SK-N-SH (cell line): ENCODE measurements around the gene ASAH2. TPM values are rescaled to one million over a fixed set of nuclear protein-coding genes. Genes with fewer than 3 reads are reported as not detected.

Experiments
- CTCF ChIA-PET: fragments of 300-600, 350-600 bp; formaldehyde crosslinking; extraction: SDS; loops from one replicate; lab custom pipeline; 2021; lab: Yijun Ruan, JAX
- POLR2A ChIA-PET: fragments of 350-600 bp; sonication (Branson Sonifier 250); formaldehyde crosslinking; extraction: SDS; loops from one replicate; lab custom pipeline; 2020; ENCODE audit warnings: antibody characterized with exemption, inconsistent platforms; lab: Yijun Ruan, JAX
- DNase-seq: peaks from one replicate; pipeline ENCODE4 v3.0.0; 2012
- H2AFZ ChIP-seq: fragments of 200-600 bp; sonication (generic); 2 replicates; pipeline ENCODE4 v1.8.1; 2016; ENCODE audit warnings: antibody characterized with exemption, mild to moderate bottlenecking, low read depth
- H3F3A ChIP-seq: fragments of 200-600 bp; sonication (generic); replicated peaks from 2 replicates; pipeline ENCODE3; 2016; ENCODE audit warnings: antibody characterized with exemption, mild to moderate bottlenecking; ENCODE audit not compliant: insufficient read depth
- H3K27ac ChIP-seq, 2 experiments: fragments of 200-500 bp in 1 of 2; fragments of 200-600 bp in 1 of 2; sonication (Bioruptor generic) in 1 of 2; sonication (generic), shearing (Covaris generic) in 1 of 2; 2 replicates each; pipeline versions ENCODE4 v1.5.1 to v1.6.1; 2014 to 2016; ENCODE audit warnings: low read depth in 2 of 2, inconsistent platforms in 1 of 2, low read length in 1 of 2, mild to moderate bottlenecking in 1 of 2, mixed read lengths in 1 of 2
- H3K27me3 ChIP-seq: fragments of 200-600 bp; sonication (generic), shearing (Covaris generic); 2 replicates; pipeline ENCODE4 v1.6.1; 2016; ENCODE audit warnings: mixed run types; ENCODE audit not compliant: insufficient read depth
- H3K36me3 ChIP-seq, 2 experiments: fragments of 200-500 bp in 1 of 2; fragments of 200-600 bp in 1 of 2; sonication (Bioruptor generic) in 1 of 2; sonication (generic) in 1 of 2; replicated peaks in 1 of 2; 2 replicates each; pipeline versions ENCODE3 to v1.5.1; 2014 to 2016; ENCODE audit warnings: low read length in 1 of 2, mild to moderate bottlenecking in 1 of 2; ENCODE audit not compliant: insufficient read depth in 2 of 2, control insufficient read depth in 1 of 2
- H3K4me1 ChIP-seq, 2 experiments: fragments of 200-500 bp in 1 of 2; fragments of 200-600 bp in 1 of 2; sonication (Bioruptor generic) in 1 of 2; sonication (generic), shearing (Covaris generic) in 1 of 2; 2 replicates each; pipeline versions ENCODE4 v1.5.1 to v1.6.1; 2014 to 2016; ENCODE audit warnings: low read depth in 1 of 2, low read length in 1 of 2, mixed run types in 1 of 2; ENCODE audit not compliant: insufficient read depth in 2 of 2, control insufficient read depth in 1 of 2
- H3K4me2 ChIP-seq: fragments of 200-600 bp; sonication (generic), shearing (Covaris generic); 2 replicates; pipeline ENCODE4 v1.6.1; 2017; ENCODE audit warnings: mixed run types
- H3K4me3 ChIP-seq, 2 experiments: fragments of 200-500 bp in 1 of 2; fragments of 200-600 bp in 1 of 2; sonication (Bioruptor generic) in 1 of 2; sonication (generic), shearing (Covaris generic) in 1 of 2; 2 replicates each; pipeline versions ENCODE4 v1.5.1 to v1.8.1; 2014 to 2016; ENCODE audit warnings: low read depth in 2 of 2, inconsistent platforms in 1 of 2, low read length in 1 of 2, mild to moderate bottlenecking in 1 of 2, mixed read lengths in 1 of 2, moderate library complexity in 1 of 2
- H3K79me2 ChIP-seq: fragments of 200-600 bp; sonication (generic); 2 replicates; pipeline ENCODE4 v1.8.1; 2017; ENCODE audit warnings: mild to moderate bottlenecking; ENCODE audit not compliant: insufficient read depth
- H3K9ac ChIP-seq: fragments of 200-600 bp; sonication (generic); 2 replicates; pipeline ENCODE4 v1.6.1; 2017; ENCODE audit warnings: mixed run types
- H3K9me2 ChIP-seq: fragments of 200-600 bp; sonication (generic); 2 replicates; pipeline ENCODE4 v1.6.1; 2017; ENCODE audit warnings: mixed run types
- H3K9me3 ChIP-seq: fragments of 200-600 bp; sonication (generic); 2 replicates; pipeline ENCODE4 v1.6.1; 2017; ENCODE audit warnings: mixed run types, mild to moderate bottlenecking, moderate library complexity
- H4K20me1 ChIP-seq: fragments of 200-600 bp; sonication (generic); 2 replicates; pipeline ENCODE4 v1.6.1; 2017; ENCODE audit warnings: mild to moderate bottlenecking, mixed run types; ENCODE audit not compliant: insufficient read depth
- CHD2 ChIP-seq: fragments of 150-350 bp; IDR thresholded peaks from 2 replicates; pipeline ENCODE4 v1.6.1; 2018; ENCODE audit warnings: low read length; ENCODE audit not compliant: partially characterized antibody
- ELF1 ChIP-seq: IDR thresholded peaks from 2 replicates; pipeline ENCODE4 v1.4.0; 2012
- EP300 ChIP-seq, 2 experiments: IDR thresholded peaks; 2 replicates each; pipeline versions ENCODE4 v1.4.0 to v1.6.1; 2012; ENCODE audit warnings: borderline replicate concordance in 1 of 2, low read depth in 1 of 2, low read length in 1 of 2
- FOSL2 ChIP-seq: IDR thresholded peaks from 2 replicates; pipeline ENCODE4 v1.4.0; 2012; ENCODE audit warnings: low read depth, mild to moderate bottlenecking, moderate library complexity, borderline replicate concordance
- MXI1 ChIP-seq: IDR thresholded peaks from 2 replicates; pipeline ENCODE4 v1.6.1; 2012; ENCODE audit warnings: mild to moderate bottlenecking, low read depth, low read length, improper control_type of control experiment
- POLR2AphosphoS5 ChIP-seq: IDR thresholded peaks from 2 replicates; pipeline ENCODE4 v1.6.1; 2012; ENCODE audit warnings: low read depth, low read length
- RAD21 ChIP-seq: IDR thresholded peaks from 2 replicates; pipeline ENCODE4 v1.6.1; 2012; ENCODE audit warnings: mild to moderate bottlenecking, low read length
- RCOR1 ChIP-seq: fragments of 150-350 bp; IDR thresholded peaks from 2 replicates; pipeline ENCODE4 v1.6.1; 2017; ENCODE audit warnings: antibody characterized with exemption, low read length
- RFX5 ChIP-seq: IDR thresholded peaks from 2 replicates; pipeline ENCODE4 v1.6.1; 2012; ENCODE audit warnings: mild to moderate bottlenecking, improper control_type of control experiment, low read length
- RXRA ChIP-seq: IDR thresholded peaks from 2 replicates; pipeline ENCODE4 v1.4.0; 2012; ENCODE audit warnings: low read depth, mild to moderate bottlenecking, borderline replicate concordance
- SIN3A ChIP-seq: IDR thresholded peaks from 2 replicates; pipeline ENCODE4 v1.6.1; 2012; ENCODE audit warnings: low read depth, mild to moderate bottlenecking, low read length, moderate library complexity, borderline replicate concordance
- TAF1 ChIP-seq: IDR thresholded peaks from 2 replicates; pipeline ENCODE4 v1.6.1; 2012; ENCODE audit warnings: low read depth, mild to moderate bottlenecking, low read length, moderate library complexity, borderline replicate concordance
- YY1 ChIP-seq: IDR thresholded peaks from 2 replicates; pipeline ENCODE4 v1.4.0; 2012; ENCODE audit warnings: low read depth, mild to moderate bottlenecking
- WGBS: methylation state at CpG from one replicate; pipeline ENCODE4 v1.1.6; 2017; ENCODE audit warnings: low lambda C conversion rate; 5-methylcytosine and 5-hydroxymethylcytosine counted together
- polyA plus RNA-seq, 3 experiments: library from polyadenylated mRNA; depleted of rRNA; stranded (reverse); fragments of >200 nt; gene quantifications; 2 replicates each; pipeline ENCODE4 v1.2.3, GENCODE V29; 2012
- TF ChIP-seq, protein P1 (sequence below): IDR thresholded peaks from 2 replicates; pipeline ENCODE4; 2012
- TF ChIP-seq, protein P2 (sequence below): fragments of 150-350 bp; IDR thresholded peaks from 2 replicates; pipeline ENCODE4 v1.6.1; 2017; ENCODE audit warnings: antibody characterized with exemption, low read length, low read depth, borderline replicate concordance
- TF ChIP-seq, protein P3 (sequence below): fragments of 150-350 bp; IDR thresholded peaks from 2 replicates; pipeline ENCODE4 v1.6.1; 2016; ENCODE audit warnings: mild to moderate bottlenecking, low read depth, low read length
- TF ChIP-seq, protein P4 (sequence below): IDR thresholded peaks from 2 replicates; pipeline ENCODE4 v1.4.0; 2012; ENCODE audit warnings: low read depth, borderline replicate concordance
- TF ChIP-seq, protein P5 (sequence below): IDR thresholded peaks from 2 replicates; pipeline ENCODE4 v1.6.1; 2012; ENCODE audit warnings: mild to moderate bottlenecking, low read depth, low read length, moderate library complexity
- TF ChIP-seq, protein P6 (sequence below): IDR thresholded peaks from 2 replicates; pipeline ENCODE4 v1.4.0; 2012; ENCODE audit warnings: low read depth, borderline replicate concordance

Gene ASAH2
- polyA plus RNA-seq, 1 of the 3 experiments (the other 2 are of a cell fraction): 1.8 TPM

GRCh38 chr10:50226610-50227009 is 24.7 kb downstream of the ASAH2 start:
- POLR2A ChIA-PET: no interaction called here
- no peak for DNase-seq
- Histone ChIP-seq H3K36me3 (no peaks in the 10 kb centered on the region), H3F3A (no peaks in the 10 kb centered on the region), H3K9ac (no peak overlapping the region), H3K79me2 (no peaks in the 10 kb centered on the region), H3K27me3 (peaks cover 21% of the 10 kb centered on the region; the same call in 1 of the 2 replicates), H3K9me2 (no peaks in the 10 kb centered on the region), H4K20me1 (no peaks in the 10 kb centered on the region), H3K9me3 (no peaks in the 10 kb centered on the region), H3K4me1 (no peaks in the 10 kb centered on the region), H3K4me2 (no peak overlapping the region), H3K27ac (no peak overlapping the region), H2AFZ (no peak overlapping the region), H3K4me3 (no peak overlapping the region)
- no peak for TF ChIP-seq ELF1
- TF ChIP-seq, protein P1, sequence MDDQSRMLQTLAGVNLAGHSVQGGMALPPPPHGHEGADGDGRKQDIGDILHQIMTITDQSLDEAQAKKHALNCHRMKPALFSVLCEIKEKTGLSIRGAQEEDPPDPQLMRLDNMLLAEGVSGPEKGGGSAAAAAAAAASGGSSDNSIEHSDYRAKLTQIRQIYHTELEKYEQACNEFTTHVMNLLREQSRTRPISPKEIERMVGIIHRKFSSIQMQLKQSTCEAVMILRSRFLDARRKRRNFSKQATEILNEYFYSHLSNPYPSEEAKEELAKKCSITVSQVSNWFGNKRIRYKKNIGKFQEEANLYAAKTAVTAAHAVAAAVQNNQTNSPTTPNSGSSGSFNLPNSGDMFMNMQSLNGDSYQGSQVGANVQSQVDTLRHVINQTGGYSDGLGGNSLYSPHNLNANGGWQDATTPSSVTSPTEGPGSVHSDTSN: no peak
- no peak for TF ChIP-seq YY1
- TF ChIP-seq CHD2: no peak
- no peak for TF ChIP-seq RCOR1
- TF ChIP-seq, protein P2, sequence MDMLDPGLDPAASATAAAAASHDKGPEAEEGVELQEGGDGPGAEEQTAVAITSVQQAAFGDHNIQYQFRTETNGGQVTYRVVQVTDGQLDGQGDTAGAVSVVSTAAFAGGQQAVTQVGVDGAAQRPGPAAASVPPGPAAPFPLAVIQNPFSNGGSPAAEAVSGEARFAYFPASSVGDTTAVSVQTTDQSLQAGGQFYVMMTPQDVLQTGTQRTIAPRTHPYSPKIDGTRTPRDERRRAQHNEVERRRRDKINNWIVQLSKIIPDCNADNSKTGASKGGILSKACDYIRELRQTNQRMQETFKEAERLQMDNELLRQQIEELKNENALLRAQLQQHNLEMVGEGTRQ: no peak
- no peak for TF ChIP-seq RXRA
- TF ChIP-seq RFX5: no peak
- TF ChIP-seq MXI1: no peak
- no peak for TF ChIP-seq POLR2AphosphoS5
- TF ChIP-seq FOSL2: no peak
- no peak for TF ChIP-seq TAF1
- TF ChIP-seq, protein P3, sequence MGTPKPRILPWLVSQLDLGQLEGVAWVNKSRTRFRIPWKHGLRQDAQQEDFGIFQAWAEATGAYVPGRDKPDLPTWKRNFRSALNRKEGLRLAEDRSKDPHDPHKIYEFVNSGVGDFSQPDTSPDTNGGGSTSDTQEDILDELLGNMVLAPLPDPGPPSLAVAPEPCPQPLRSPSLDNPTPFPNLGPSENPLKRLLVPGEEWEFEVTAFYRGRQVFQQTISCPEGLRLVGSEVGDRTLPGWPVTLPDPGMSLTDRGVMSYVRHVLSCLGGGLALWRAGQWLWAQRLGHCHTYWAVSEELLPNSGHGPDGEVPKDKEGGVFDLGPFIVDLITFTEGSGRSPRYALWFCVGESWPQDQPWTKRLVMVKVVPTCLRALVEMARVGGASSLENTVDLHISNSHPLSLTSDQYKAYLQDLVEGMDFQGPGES: no peak
- TF ChIP-seq, protein P4, sequence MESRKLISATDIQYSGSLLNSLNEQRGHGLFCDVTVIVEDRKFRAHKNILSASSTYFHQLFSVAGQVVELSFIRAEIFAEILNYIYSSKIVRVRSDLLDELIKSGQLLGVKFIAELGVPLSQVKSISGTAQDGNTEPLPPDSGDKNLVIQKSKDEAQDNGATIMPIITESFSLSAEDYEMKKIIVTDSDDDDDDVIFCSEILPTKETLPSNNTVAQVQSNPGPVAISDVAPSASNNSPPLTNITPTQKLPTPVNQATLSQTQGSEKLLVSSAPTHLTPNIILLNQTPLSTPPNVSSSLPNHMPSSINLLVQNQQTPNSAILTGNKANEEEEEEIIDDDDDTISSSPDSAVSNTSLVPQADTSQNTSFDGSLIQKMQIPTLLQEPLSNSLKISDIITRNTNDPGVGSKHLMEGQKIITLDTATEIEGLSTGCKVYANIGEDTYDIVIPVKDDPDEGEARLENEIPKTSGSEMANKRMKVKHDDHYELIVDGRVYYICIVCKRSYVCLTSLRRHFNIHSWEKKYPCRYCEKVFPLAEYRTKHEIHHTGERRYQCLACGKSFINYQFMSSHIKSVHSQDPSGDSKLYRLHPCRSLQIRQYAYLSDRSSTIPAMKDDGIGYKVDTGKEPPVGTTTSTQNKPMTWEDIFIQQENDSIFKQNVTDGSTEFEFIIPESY: no peak
- TF ChIP-seq EP300 (IDR thresholded peaks at IDR 0.05; ENCODE audit: borderline replicate concordance in 1 of 2, low read depth in 1 of 2, low read length in 1 of 2): no peak
- TF ChIP-seq RAD21: no peak
- TF ChIP-seq SIN3A: no peak
- TF ChIP-seq, protein P5, sequence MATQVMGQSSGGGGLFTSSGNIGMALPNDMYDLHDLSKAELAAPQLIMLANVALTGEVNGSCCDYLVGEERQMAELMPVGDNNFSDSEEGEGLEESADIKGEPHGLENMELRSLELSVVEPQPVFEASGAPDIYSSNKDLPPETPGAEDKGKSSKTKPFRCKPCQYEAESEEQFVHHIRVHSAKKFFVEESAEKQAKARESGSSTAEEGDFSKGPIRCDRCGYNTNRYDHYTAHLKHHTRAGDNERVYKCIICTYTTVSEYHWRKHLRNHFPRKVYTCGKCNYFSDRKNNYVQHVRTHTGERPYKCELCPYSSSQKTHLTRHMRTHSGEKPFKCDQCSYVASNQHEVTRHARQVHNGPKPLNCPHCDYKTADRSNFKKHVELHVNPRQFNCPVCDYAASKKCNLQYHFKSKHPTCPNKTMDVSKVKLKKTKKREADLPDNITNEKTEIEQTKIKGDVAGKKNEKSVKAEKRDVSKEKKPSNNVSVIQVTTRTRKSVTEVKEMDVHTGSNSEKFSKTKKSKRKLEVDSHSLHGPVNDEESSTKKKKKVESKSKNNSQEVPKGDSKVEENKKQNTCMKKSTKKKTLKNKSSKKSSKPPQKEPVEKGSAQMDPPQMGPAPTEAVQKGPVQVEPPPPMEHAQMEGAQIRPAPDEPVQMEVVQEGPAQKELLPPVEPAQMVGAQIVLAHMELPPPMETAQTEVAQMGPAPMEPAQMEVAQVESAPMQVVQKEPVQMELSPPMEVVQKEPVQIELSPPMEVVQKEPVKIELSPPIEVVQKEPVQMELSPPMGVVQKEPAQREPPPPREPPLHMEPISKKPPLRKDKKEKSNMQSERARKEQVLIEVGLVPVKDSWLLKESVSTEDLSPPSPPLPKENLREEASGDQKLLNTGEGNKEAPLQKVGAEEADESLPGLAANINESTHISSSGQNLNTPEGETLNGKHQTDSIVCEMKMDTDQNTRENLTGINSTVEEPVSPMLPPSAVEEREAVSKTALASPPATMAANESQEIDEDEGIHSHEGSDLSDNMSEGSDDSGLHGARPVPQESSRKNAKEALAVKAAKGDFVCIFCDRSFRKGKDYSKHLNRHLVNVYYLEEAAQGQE: no peak
- TF ChIP-seq, protein P6, sequence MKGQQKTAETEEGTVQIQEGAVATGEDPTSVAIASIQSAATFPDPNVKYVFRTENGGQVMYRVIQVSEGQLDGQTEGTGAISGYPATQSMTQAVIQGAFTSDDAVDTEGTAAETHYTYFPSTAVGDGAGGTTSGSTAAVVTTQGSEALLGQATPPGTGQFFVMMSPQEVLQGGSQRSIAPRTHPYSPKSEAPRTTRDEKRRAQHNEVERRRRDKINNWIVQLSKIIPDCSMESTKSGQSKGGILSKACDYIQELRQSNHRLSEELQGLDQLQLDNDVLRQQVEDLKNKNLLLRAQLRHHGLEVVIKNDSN: no peak
- CTCF ChIA-PET: no interaction called here
- 21% methylated on average over 1 of the region's 1 CpG for WGBS
